GM12801 (cell line): ENCODE measurements around the gene SRSF4.

Source experiments
- CTCF ChIP-seq: IDR thresholded peaks from one replicate; pipeline ENCODE4 v1.5.1; 2011; ENCODE audit warnings: control low read depth; ENCODE audit not compliant: insufficient read length; ENCODE audit errors: extremely low read depth

Gene SRSF4

GRCh38 chr1:29126198-29126597, 55.5 kb downstream of the SRSF4 start:
- no peak for TF ChIP-seq CTCF

- TF ChIP-seq CTCF = no peak
These were observed 55.9 kb downstream of the SRSF4 start for GRCh38 chr1:29125788-29126187.

GRCh38 chr1:29125237-29125641, 56.5 kb downstream of the SRSF4 start:
- no peak for TF ChIP-seq CTCF

GRCh38 chr1:29124366-29125236, 57.1 kb downstream of the SRSF4 start:
- TF ChIP-seq CTCF = no peak

DNA sequence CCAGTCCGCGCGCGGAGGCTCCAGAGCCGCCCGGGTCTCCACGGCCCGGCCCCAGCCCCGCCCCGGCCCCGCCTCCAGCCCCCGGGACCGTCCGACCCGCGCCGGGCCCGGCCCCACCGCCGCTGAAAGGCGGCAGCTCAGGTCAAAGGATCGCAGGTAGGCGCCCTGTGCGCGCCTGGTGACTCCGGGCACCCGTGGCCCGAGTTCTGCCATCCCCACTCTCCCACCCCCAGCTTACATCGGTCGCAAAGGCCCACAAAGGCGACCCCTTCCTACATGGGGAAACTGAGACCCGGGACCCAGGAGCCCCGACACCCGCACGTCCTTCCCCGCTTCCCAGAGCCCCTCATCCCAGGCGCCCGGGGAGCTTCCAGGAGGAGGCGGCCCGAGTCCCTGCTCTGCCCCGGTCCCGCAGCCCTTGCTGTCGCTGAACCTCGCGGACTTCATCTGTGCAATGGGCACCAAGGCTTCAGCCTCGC, 57.8 kb downstream of the SRSF4 start, which contains the start of gene TMEM200B:
Gene TMEM200B (minus strand): TSS at position 17 of the 479 bp plus-strand sequence. CDS start 2,075 bp downstream, outside the sequence.
- no peak for TF ChIP-seq CTCF

DNA sequence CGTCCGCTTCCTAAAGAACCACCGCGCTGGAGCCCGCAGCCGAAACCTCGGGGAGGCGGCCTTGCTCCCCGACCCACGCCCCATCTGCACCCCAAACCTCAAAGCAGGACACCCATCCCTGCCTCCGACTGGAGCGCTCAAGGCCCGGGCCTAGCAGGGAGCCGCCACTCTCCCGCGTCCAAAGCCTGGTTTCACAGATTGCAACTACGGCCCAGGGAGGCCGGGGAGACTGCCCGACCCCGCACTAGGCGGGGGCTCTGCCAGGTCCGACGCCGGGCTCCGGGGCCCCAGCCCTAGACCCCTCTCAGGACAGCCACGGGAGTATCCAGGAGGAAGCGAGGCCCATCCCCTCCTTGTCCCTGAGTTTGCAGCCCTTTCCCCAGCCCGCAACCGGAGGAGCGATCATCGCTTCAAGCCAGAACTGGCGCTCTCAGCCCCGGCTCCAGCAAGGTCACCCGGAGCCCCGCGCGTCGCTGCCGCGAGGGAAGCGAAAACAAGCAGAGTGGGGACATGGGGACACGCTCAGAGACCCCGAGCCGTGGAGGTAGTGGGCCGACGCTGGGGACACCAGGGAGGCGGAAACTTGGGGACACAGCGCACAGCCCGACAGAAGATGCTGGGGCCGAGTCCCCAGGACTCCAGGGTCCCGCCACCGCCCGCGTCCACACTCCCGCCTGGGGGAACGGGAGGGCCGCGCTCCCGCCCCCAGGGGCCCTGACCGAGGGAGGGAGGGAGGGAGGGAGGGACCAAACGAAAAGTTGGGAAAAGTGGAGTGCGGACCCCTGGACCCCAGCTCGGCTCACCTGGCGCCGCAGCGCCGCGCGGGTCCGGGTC, 58.4 kb downstream of the SRSF4 start:
- TF ChIP-seq CTCF = no peak

DNA sequence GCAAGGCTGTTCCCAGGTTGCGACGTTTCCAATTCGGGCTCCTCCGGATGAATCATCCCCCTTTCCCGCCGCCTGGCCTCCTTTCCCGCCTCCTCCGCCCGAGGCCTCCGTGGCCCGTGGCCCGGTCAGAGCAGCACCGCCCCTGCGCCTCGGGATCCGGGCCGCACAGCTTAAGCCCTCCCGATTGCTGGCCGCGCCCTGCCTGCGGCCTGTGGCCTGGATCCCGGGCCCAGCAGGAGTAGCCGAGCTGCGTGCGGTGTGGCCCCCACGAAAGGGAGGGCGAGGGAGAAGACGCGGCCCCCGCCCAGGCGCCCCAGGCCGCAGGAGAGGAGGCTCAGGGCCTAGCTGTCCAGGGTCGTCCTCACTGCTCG, 59.0 kb downstream of the SRSF4 start:
- no peak for TF ChIP-seq CTCF
